HepG2 (cell line): ENCODE measurements around the gene FTSJ1. TPM values are rescaled to one million over a fixed set of nuclear protein-coding genes. Genes with fewer than 3 reads are reported as not detected.

Experiments
- CREM ChIP-seq, 2 experiments: sonication (generic) in 1 of 2; formaldehyde crosslinking in 1 of 2; IDR thresholded peaks; 2 replicates each; pipeline versions ENCODE4 v1.4.0 to v1.6.1; 2016 to 2020; ENCODE audit warnings: antibody characterized with exemption in 1 of 2, mild to moderate bottlenecking in 1 of 2, missing genetic modification reagents in 1 of 2
- IRX3 ChIP-seq: sonication (generic); formaldehyde crosslinking; IDR thresholded peaks from 2 replicates; pipeline ENCODE4 v1.8.1; 2023; ENCODE audit warnings: mild to moderate bottlenecking, low read depth, missing genetic modification reagents, borderline replicate concordance
- MIER2 ChIP-seq: IDR thresholded peaks from 2 replicates; pipeline ENCODE4 v1.6.1; 2016; ENCODE audit warnings: missing biosample characterization, missing genetic modification reagents
- PBX2 ChIP-seq: IDR thresholded peaks from 2 replicates; pipeline ENCODE4 v1.6.1; 2016; ENCODE audit warnings: control low read depth
- SAP130 ChIP-seq: IDR thresholded peaks from 2 replicates; pipeline ENCODE4 v1.6.1; 2016; ENCODE audit warnings: low read depth
- SMC3 ChIP-seq: IDR thresholded peaks from 2 replicates; pipeline ENCODE4 v1.6.1; 2011; ENCODE audit warnings: low read length, improper control_type of control experiment
- STAG1 ChIP-seq: sonication (generic); formaldehyde crosslinking; IDR thresholded peaks from 2 replicates; pipeline ENCODE4 v1.4.0; 2020; ENCODE audit warnings: missing genetic modification reagents
- ZNF34 ChIP-seq: sonication (generic); formaldehyde crosslinking; IDR thresholded peaks from 2 replicates; pipeline ENCODE4 v1.4.0; 2020; ENCODE audit warnings: mild to moderate bottlenecking, missing genetic modification reagents, borderline replicate concordance
- ZNF407 ChIP-seq: sonication (generic); formaldehyde crosslinking; IDR thresholded peaks from one replicate; pipeline ENCODE4 v1.5.1; 2020; ENCODE audit warnings: mild to moderate bottlenecking, missing genetic modification reagents; ENCODE audit errors: not compliant biosample characterization
- ZNF557 ChIP-seq: sonication (generic); formaldehyde crosslinking; IDR thresholded peaks from 2 replicates; pipeline ENCODE4 v1.4.0; 2020; ENCODE audit warnings: missing genetic modification reagents
- ZNF629 ChIP-seq: sonication (generic); formaldehyde crosslinking; conservative IDR thresholded peaks from 2 replicates; pipeline ENCODE4 v1.5.0; 2020; ENCODE audit warnings: missing genetic modification reagents
- polyA plus RNA-seq, 8 experiments: library from polyadenylated mRNA; depleted of rRNA in 3 of 8; stranded (reverse) in 7 of 8; unstranded in 1 of 8; fragments of >200 nt; fragmentation: Illumina TruSeq in 4 of 8; extraction: Trizol in 4 of 8; gene quantifications; 2 replicates each; pipeline versions ENCODE4 v1.2.1 to v1.2.3, GENCODE V29; 2011 to 2016; ENCODE audit warnings: low read depth in 4 of 8, missing spikeins in 1 of 8, mixed read lengths in 1 of 8; ENCODE audit not compliant: insufficient read depth in 1 of 8
- total RNA-seq, 5 experiments: library from RNA; depleted of rRNA; stranded (reverse); fragments of >200 nt; fragmentation: Illumina TruSeq; extraction: Trizol; gene quantifications; 2 replicates each; pipeline ENCODE4 v1.2.3, GENCODE V29; 2016; ENCODE audit warnings: low read depth in 1 of 5
- TF ChIP-seq, protein P1 (sequence below): sonication (generic); formaldehyde crosslinking; IDR thresholded peaks from 2 replicates; pipeline ENCODE4 v1.4.0; 2020; ENCODE audit warnings: missing genetic modification reagents
- TF ChIP-seq, protein P2 (sequence below): sonication (generic); formaldehyde crosslinking; IDR thresholded peaks from 2 replicates; pipeline ENCODE4 v1.5.0; 2020; ENCODE audit warnings: mild to moderate bottlenecking, missing genetic modification reagents, moderate library complexity
- TF ChIP-seq, protein P3 (sequence below): sonication (generic); formaldehyde crosslinking; IDR thresholded peaks from 2 replicates; pipeline ENCODE4 v1.4.0; 2020; ENCODE audit warnings: missing genetic modification reagents

The FTSJ1 gene
- total and polyA plus RNA-seq, 2 of the 13 experiments (the other 11 are each of a cell fraction or from before 2014, with no cell fraction given) = 30.3 to 37.9 TPM

DNA sequence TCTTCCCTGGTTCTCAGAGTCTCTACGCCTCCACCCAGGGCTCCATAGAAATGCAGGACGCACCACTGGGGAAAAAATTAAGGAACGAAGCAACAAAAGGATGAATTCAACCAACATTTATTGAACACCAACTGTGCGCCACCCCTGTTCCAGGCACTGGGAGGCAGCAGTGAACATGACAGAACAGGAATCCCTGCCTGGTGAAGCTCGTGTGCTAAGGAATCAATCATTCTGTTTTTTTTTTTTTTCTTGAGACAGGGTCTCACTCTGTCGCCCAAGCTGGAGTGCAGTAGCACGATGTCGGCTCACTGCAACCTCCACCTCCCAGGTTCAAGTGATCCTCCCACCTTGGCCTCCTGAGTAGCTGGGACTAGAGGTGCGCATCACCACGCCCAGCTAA lies 1.9 kb upstream of the FTSJ1 start (continued):
- no peak for TF ChIP-seq MIER2 (CRISPR knock-in tag)
- TF ChIP-seq IRX3 (CRISPR knock-in tag) = no peak
- no peak for TF ChIP-seq CREM (IDR thresholded peaks at IDR 0.05)
- TF ChIP-seq CREM (CRISPR knock-in tag; IDR thresholded peaks at IDR 0.05) = no peak
- no peak for TF ChIP-seq PBX2 (CRISPR knock-in tag)
- TF ChIP-seq, protein P1, sequence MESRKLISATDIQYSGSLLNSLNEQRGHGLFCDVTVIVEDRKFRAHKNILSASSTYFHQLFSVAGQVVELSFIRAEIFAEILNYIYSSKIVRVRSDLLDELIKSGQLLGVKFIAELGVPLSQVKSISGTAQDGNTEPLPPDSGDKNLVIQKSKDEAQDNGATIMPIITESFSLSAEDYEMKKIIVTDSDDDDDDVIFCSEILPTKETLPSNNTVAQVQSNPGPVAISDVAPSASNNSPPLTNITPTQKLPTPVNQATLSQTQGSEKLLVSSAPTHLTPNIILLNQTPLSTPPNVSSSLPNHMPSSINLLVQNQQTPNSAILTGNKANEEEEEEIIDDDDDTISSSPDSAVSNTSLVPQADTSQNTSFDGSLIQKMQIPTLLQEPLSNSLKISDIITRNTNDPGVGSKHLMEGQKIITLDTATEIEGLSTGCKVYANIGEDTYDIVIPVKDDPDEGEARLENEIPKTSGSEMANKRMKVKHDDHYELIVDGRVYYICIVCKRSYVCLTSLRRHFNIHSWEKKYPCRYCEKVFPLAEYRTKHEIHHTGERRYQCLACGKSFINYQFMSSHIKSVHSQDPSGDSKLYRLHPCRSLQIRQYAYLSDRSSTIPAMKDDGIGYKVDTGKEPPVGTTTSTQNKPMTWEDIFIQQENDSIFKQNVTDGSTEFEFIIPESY (CRISPR knock-in tag) = peak; percentile 87
- TF ChIP-seq, protein P2, sequence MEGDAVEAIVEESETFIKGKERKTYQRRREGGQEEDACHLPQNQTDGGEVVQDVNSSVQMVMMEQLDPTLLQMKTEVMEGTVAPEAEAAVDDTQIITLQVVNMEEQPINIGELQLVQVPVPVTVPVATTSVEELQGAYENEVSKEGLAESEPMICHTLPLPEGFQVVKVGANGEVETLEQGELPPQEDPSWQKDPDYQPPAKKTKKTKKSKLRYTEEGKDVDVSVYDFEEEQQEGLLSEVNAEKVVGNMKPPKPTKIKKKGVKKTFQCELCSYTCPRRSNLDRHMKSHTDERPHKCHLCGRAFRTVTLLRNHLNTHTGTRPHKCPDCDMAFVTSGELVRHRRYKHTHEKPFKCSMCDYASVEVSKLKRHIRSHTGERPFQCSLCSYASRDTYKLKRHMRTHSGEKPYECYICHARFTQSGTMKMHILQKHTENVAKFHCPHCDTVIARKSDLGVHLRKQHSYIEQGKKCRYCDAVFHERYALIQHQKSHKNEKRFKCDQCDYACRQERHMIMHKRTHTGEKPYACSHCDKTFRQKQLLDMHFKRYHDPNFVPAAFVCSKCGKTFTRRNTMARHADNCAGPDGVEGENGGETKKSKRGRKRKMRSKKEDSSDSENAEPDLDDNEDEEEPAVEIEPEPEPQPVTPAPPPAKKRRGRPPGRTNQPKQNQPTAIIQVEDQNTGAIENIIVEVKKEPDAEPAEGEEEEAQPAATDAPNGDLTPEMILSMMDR (CRISPR knock-in tag) = peak; percentile 40
- TF ChIP-seq SAP130 (CRISPR knock-in tag) = no peak
- peak; percentile 36; the same call in 1 of the 2 replicates for TF ChIP-seq SMC3
- no peak for TF ChIP-seq ZNF629 (CRISPR knock-in tag)
- TF ChIP-seq ZNF557 (CRISPR knock-in tag) = no peak
- TF ChIP-seq, protein P3, sequence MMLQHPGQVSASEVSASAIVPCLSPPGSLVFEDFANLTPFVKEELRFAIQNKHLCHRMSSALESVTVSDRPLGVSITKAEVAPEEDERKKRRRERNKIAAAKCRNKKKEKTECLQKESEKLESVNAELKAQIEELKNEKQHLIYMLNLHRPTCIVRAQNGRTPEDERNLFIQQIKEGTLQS (CRISPR knock-in tag) = no peak
- no peak for TF ChIP-seq ZNF34 (CRISPR knock-in tag)
- TF ChIP-seq ZNF407 (CRISPR knock-in tag) = no peak
- peak; percentile 39 for TF ChIP-seq STAG1
